ENCODE data around the gene DRG2. TPM values are rescaled to one million over a fixed set of nuclear protein-coding genes. Genes with fewer than 3 reads are reported as not detected.

The DRG2 gene
- total RNA-seq, 2 experiments from 2014 or later, result 43.6 to 53.2 TPM

DNA sequence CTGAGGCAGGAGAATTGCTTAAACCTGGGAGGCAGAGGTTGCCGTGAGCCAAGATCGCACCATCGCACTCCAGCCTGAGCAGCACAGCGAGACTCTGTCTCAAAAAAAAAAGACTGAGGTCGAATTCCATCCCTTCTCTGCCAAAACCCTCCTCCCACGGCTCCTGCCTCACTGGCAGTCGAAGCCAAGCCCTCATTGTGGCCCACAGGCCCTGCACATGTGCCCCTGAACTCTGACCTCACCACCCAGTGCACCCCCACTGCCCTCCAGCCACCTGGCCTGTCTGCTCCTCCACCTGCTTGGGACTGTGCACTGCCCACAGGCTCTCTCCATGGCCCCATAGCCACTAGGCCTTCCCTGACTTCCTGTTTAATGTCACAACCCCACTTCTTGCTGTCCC is 27.8 kb downstream of the DRG2 start:
- POLR2A ChIA-PET, result no interaction called here
- Mint-ChIP-seq H3K27ac (peak overlapping the region; percentile 22), H3K4me3 (no peak overlapping the region), H3K36me3 (no peaks in the 10 kb centered on the region), H3K4me1 (peaks cover 5% of the 10 kb centered on the region), H3K9me3 (no peaks in the 10 kb centered on the region), H3K27me3 (no peaks in the 10 kb centered on the region)
- DNase-seq (no peak), ATAC-seq (ENCODE audit: low read depth) (no peak)

- no peaks in the 10 kb centered on the region for H3K9me3 Mint-ChIP-seq
- H3K4me3 Mint-ChIP-seq, result no peak overlapping the region
- DNase-seq, result no peak
These were observed 28.3 kb downstream of the DRG2 start for GRCh38 chr17:18116078-18116477.

DNA sequence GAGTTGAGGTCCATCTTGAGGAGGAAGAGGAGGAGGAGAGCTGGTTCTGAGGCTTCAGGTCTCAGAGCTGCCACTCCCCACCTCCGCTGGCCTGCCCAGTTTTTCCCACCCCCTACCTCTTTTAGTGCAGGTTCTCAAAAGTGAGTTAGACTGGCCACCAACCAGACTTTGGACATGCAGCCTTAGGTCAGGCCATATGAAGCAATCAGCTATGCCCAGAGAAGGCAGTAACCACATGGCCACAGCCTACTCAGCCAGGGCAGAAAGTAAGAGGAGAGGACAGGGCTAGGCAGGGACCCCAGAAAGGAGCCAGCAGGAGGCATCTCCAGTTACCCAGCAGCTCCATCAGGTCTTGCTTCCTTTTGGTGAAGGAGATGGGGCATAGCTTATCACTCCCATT is 29.8 kb downstream of the DRG2 start:
- peaks cover 5% of the 10 kb centered on the region for H3K4me1 Mint-ChIP-seq
- no peaks in the 10 kb centered on the region for H3K36me3 Mint-ChIP-seq
- H3K27ac Mint-ChIP-seq, result no peak overlapping the region
- no peaks in the 10 kb centered on the region for H3K9me3 Mint-ChIP-seq
- POLR2A ChIA-PET, result no interaction called here
- DNase-seq (no peak), ATAC-seq (ENCODE audit: low read depth) (no peak)
- H3K4me3 Mint-ChIP-seq, result no peak overlapping the region
- no peaks in the 10 kb centered on the region for H3K27me3 Mint-ChIP-seq

More at GRCh38 chr17:18116078-18116477, 28.3 kb downstream of the DRG2 start:
- H3K36me3 Mint-ChIP-seq, result no peaks in the 10 kb centered on the region
- H3K27ac Mint-ChIP-seq, result no peak overlapping the region
- ATAC-seq (ENCODE audit: low read depth), result no peak
- peaks cover 5% of the 10 kb centered on the region for H3K4me1 Mint-ChIP-seq
- POLR2A ChIA-PET, result no interaction called here
- H3K27me3 Mint-ChIP-seq, result no peaks in the 10 kb centered on the region

DNA sequence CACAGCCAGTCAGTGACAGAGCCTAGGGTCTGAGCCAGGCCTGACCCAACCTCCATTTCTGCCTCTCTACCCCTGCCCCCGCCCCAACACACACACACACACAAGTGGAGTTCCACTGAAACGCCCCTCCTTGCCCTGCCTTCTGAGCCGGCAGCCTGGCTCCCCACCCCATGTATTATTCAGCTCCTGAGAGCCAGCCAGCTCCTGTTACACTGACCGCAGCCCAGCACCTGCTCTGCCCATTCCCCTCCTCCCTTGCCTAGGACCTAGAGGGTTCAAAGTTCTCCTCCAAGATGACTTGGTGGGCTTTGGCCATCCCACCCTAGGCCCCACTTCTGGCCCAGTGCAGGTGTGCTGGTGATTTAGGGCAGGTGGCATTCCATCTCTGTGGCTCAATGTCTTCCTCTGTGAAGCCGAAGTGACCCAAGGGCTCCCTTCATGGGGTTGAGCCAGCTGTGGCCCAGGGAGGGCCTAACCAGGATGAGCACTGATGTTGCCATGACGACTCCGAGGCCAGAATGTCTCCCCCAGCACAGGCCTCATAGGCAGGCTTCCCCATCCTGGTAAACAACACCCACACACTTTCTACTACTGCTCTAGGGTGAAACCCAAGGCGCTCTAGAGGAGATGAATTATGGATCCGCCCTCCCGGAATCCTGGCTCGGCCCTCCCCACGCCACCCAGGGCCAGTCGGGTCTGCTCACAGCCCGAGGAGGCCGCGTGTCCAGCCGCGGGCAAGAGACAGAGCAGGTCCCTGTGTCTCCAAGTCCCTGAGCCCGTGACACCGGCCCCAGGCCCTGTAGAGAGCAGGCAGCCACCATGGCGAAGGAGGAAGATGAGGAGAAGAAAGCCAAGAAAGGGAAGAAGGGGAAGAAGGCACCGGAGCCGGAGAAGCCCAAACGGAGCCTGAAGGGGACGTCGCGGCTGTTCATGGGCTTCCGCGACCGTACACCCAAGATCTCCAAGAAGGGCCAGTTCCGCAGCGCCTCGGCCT is 30.5 kb downstream of the DRG2 start:
- H3K27ac Mint-ChIP-seq, result no peak overlapping the region
- H3K4me3 Mint-ChIP-seq, result no peak overlapping the region
- ATAC-seq (ENCODE audit: low read depth) (no peak), DNase-seq (no peak)
- peaks cover 5% of the 10 kb centered on the region for H3K4me1 Mint-ChIP-seq
- no peaks in the 10 kb centered on the region for H3K36me3 Mint-ChIP-seq
- POLR2A ChIA-PET, result no interaction called here
- no peaks in the 10 kb centered on the region for H3K9me3 Mint-ChIP-seq
- no peaks in the 10 kb centered on the region for H3K27me3 Mint-ChIP-seq

GRCh38 chr17:18119166-18119745 is 31.5 kb downstream of the DRG2 start:
- Mint-ChIP-seq H3K27ac (no peak overlapping the region), H3K9me3 (no peaks in the 10 kb centered on the region), H3K36me3 (no peaks in the 10 kb centered on the region), H3K4me1 (peaks cover 3% of the 10 kb centered on the region), H3K4me3 (no peak overlapping the region), H3K27me3 (no peaks in the 10 kb centered on the region)
- ATAC-seq (ENCODE audit: low read depth) (no peak), DNase-seq (no peak)
- POLR2A ChIA-PET, result no interaction called here

DNA sequence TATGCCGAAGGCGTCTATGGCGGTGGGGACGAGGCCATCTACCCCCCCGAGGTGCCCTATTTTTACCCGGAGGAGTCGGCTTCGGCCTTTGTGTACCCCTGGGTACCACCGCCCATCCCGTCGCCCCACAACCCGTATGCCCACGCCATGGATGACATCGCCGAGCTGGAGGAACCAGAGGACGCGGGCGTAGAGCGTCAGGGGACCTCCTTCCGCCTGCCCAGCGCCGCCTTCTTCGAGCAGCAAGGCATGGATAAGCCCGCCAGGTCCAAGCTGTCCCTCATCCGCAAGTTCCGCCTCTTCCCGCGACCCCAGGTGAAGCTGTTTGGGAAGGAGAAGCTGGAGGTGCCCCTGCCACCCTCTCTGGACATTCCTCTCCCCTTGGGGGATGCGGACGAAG is 32.2 kb downstream of the DRG2 start:
- Mint-ChIP-seq H3K27ac (no peak overlapping the region), H3K27me3 (no peaks in the 10 kb centered on the region), H3K9me3 (no peaks in the 10 kb centered on the region), H3K4me1 (peaks cover 3% of the 10 kb centered on the region), H3K36me3 (no peaks in the 10 kb centered on the region), H3K4me3 (no peak overlapping the region)
- no peak for DNase-seq
- POLR2A ChIA-PET, result no interaction called here
- ATAC-seq (ENCODE audit: low read depth), result no peak

DNA sequence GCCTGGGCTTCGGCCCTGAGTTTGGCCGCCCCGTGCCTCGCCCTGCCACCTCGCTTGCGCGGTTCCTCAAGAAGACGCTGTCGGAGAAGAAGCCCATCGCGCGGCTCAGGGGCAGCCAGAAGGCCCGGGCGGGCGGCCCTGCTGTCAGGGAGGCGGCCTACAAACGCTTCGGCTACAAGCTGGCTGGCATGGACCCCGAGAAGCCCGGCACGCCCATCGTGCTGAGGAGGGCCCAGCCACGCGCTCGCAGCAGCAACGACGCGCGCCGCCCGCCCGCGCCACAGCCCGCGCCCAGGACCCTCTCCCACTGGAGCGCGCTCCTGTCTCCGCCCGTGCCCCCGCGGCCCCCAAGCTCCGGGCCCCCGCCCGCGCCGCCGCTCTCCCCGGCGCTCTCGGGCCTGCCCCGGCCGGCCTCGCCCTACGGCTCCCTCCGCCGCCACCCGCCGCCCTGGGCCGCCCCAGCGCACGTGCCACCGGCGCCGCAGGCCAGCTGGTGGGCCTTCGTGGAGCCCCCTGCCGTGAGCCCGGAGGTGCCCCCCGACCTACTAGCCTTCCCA is 32.8 kb downstream of the DRG2 start:
- Mint-ChIP-seq H3K9me3 (no peaks in the 10 kb centered on the region), H3K4me3 (no peak overlapping the region), H3K4me1 (peaks cover 3% of the 10 kb centered on the region), H3K27ac (no peak overlapping the region), H3K27me3 (no peaks in the 10 kb centered on the region), H3K36me3 (no peaks in the 10 kb centered on the region)
- no peak for ATAC-seq (ENCODE audit: low read depth)
- DNase-seq, result no peak
- POLR2A ChIA-PET, result no interaction called here

GRCh38 chr17:18121144-18121910 is 33.6 kb downstream of the DRG2 start:
- Mint-ChIP-seq H3K36me3 (no peaks in the 10 kb centered on the region), H3K4me3 (no peak overlapping the region), H3K27me3 (no peaks in the 10 kb centered on the region), H3K4me1 (no peaks in the 10 kb centered on the region), H3K27ac (no peak overlapping the region), H3K9me3 (no peaks in the 10 kb centered on the region)
- POLR2A ChIA-PET, result no interaction called here
- ATAC-seq (ENCODE audit: low read depth), result no peak
- no peak for DNase-seq

DNA sequence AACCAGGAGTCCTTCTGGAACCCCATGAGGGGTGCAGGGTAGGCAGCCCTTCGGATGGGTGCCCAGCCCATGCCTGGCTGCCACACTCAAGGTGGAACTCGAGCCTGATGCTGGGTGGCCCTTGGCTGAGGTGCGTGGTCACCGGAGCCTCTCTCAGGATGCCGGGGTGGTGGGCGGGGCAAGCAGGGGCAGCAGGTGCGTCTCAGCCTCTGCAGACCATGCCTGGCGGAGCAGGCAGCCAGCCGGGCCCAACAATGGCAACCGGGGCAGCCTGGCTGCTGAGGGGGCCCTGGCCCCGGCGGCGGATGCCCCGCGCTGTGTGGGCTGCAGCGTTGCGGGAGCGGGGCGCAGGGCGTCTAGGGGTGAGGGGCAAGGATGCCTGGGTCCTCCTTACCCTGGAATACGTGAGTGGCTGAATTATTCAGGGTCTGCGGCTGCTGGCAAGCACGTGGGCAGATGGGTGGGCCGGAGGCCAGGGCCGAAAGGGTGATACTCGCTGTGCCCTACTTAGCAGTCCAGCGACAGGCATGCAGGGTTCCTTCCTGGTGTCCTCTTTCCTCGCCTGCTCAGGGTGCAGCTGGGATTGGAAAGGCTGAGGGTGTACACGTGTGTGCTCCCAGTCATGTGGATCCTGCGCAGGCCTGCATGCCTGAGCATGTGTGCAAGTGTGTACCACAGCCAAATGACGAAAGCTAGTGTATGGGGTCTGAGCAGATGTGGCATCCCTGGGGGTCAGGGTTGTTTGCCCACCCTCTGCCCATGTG is 35.4 kb downstream of the DRG2 start:
- POLR2A ChIA-PET, result no interaction called here
- H3K4me1 Mint-ChIP-seq, result no peaks in the 10 kb centered on the region
- H3K9me3 Mint-ChIP-seq, result no peaks in the 10 kb centered on the region
- H3K27me3 Mint-ChIP-seq, result no peaks in the 10 kb centered on the region
- no peak overlapping the region for H3K27ac Mint-ChIP-seq
- no peak overlapping the region for H3K4me3 Mint-ChIP-seq
- ATAC-seq (ENCODE audit: low read depth) (no peak), DNase-seq (no peak)
- no peaks in the 10 kb centered on the region for H3K36me3 Mint-ChIP-seq

GRCh38 chr17:18124345-18125126 is 36.8 kb downstream of the DRG2 start:
- no peaks in the 10 kb centered on the region for H3K4me1 Mint-ChIP-seq
- no peaks in the 10 kb centered on the region for H3K36me3 Mint-ChIP-seq
- ATAC-seq (ENCODE audit: low read depth) (no peak), DNase-seq (no peak)
- POLR2A ChIA-PET, result no interaction called here
- H3K27ac Mint-ChIP-seq, result no peak overlapping the region
- no peaks in the 10 kb centered on the region for H3K9me3 Mint-ChIP-seq
- H3K4me3 Mint-ChIP-seq, result no peak overlapping the region
- no peaks in the 10 kb centered on the region for H3K27me3 Mint-ChIP-seq

GRCh38 chr17:18129041-18129502 is 41.3 kb downstream of the DRG2 start:
- no peak overlapping the region for H3K27ac Mint-ChIP-seq
- no peak for DNase-seq
- H3K4me1 Mint-ChIP-seq, result no peaks in the 10 kb centered on the region
- POLR2A ChIA-PET, result no interaction called here
- H3K9me3 Mint-ChIP-seq, result no peaks in the 10 kb centered on the region
- H3K4me3 Mint-ChIP-seq, result no peak overlapping the region
- H3K36me3 Mint-ChIP-seq, result no peaks in the 10 kb centered on the region
- no peaks in the 10 kb centered on the region for H3K27me3 Mint-ChIP-seq
- ATAC-seq (ENCODE audit: low read depth), result no peak

DNA sequence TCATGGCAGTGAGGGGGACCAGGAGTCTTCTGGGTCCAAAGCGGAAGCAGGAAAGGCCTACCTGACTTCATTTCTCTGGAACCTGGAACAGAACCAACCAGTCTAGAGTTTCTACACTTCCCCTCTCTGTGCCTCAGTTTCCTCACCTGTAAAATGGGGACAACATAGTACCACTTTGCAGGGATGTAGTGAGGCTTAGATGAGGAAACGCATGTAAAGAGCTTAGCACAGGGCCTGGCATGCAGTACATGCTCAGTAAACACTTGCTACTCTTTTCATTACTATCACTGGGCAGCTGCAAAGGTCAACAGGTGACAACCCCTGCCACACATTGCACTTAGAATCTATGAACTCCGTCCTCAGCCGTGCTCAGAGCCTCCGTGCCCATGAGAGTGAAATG is 45.0 kb downstream of the DRG2 start:
- no peaks in the 10 kb centered on the region for H3K4me1 Mint-ChIP-seq
- H3K27me3 Mint-ChIP-seq, result no peaks in the 10 kb centered on the region
- no peaks in the 10 kb centered on the region for H3K9me3 Mint-ChIP-seq
- H3K4me3 Mint-ChIP-seq, result no peak overlapping the region
- no peak overlapping the region for H3K27ac Mint-ChIP-seq
- H3K36me3 Mint-ChIP-seq, result no peaks in the 10 kb centered on the region
- POLR2A ChIA-PET, result no interaction called here
- DNase-seq (no peak), ATAC-seq (ENCODE audit: low read depth) (no peak)
